Measurements from ENCODE around the gene PORCN. TPM values are rescaled to one million over a fixed set of nuclear protein-coding genes. Genes with fewer than 3 reads are reported as not detected.

PORCN gene
- total RNA-seq, 1 experiment from 2014 or later: 12.6 TPM

DNA sequence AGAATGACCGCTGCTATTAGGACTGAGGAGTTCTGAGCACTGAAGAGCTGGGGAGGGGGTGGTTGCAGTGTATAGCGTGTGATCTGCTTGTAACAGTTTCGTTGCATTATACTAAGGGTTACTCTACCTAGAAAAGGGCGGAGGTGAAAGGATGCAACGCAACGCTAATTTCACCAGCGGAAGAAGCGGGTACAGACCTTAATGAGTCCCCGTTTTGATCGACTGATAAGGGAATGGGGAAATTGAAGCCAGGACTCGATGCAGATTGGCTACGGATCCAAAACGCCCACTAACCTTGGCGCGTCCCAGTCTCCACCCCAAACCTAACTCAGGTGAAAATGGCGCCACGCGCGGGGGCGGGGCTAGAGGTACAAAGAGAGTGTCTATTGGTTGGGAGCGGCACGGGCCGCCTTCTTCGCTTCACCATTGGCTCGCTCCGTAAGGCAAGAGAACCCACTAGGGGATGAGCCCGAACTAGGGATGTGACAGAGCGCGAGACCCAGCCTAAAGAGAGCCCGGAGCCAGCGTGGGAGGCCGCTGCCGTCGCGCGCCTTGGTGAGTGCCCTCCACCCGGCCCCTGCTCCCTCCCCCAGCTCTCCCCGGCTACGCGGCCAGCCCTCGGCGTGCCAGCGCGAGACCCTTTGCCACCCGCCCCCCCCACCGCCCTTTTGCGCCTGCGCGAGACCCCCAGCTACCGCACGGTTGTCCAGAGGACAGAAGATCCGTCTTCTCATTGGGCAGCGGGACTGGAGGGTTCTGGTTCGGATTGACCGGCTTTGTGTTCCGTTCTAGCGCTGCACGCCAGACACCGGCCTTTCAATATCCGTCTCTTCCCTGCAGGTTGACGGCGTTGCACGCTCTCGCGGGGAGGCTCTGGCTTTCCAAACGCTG, 12.8 kb downstream of the PORCN start, which contains the start of gene EBP:
Gene EBP, plus strand, starts transcription at position 456 of the 891 bp plus-strand sequence. CDS start 1,964 bp downstream, outside the sequence.
- Histone ChIP-seq H3K9ac (ENCODE audit: extremely low read depth, insufficient read length, low read length) (peak within 1 kb of the TSS; percentile 84), H2BK120ac (ENCODE audit: low read depth, low read length, poor library complexity, severe bottlenecking) (no peak within 1 kb of the TSS), H3K14ac (ENCODE audit: insufficient read depth, low read length) (no peak within 1 kb of the TSS), H2BK5ac (ENCODE audit: insufficient read length, low read length) (no peak within 1 kb of the TSS), H4K8ac (replicated peaks; ENCODE audit: insufficient read length, low read depth, low read length) (no peak within 1 kb of the TSS), H4K5ac (ENCODE audit: insufficient read length, low read depth, low read length) (no peak within 1 kb of the TSS), H3K23ac (ENCODE audit: insufficient read length, low read depth, low read length) (no peak within 1 kb of the TSS), H4K20me1 (ENCODE audit: control insufficient read depth, insufficient read depth, insufficient read length) (no peaks in the 10 kb centered on the region), H3K79me1 (ENCODE audit: insufficient read depth, low read depth, low read length, poor library complexity, severe bottlenecking) (no peaks in the 10 kb centered on the region), H3K56ac (ENCODE audit: insufficient read length, low read depth, low read length) (no peak within 1 kb of the TSS), H2BK20ac (ENCODE audit: low read depth, low read length, poor library complexity, severe bottlenecking) (no peak within 1 kb of the TSS), H2AK5ac (ENCODE audit: insufficient read length, low read length) (no peak within 1 kb of the TSS), H3K4ac (ENCODE audit: low read depth, low read length) (no peak within 1 kb of the TSS), H3K4me2 (ENCODE audit: insufficient read depth, insufficient read length, low read length) (peak within 1 kb of the TSS; percentile 71), H2BK15ac (ENCODE audit: low read depth, low read length) (no peak within 1 kb of the TSS), H2AFZ (ENCODE audit: low read length) (no peak within 1 kb of the TSS), H3K9me3 (ENCODE audit: control insufficient read depth, low read depth, low read length) (peaks cover 27% of the 10 kb centered on the region), H3T11ph (ENCODE audit: low read length) (no peak within 1 kb of the TSS), H3K79me2 (ENCODE audit: insufficient read depth, low read length) (no peaks in the 10 kb centered on the region; the same call in 1 of the 2 replicates), H3K4me1 (ENCODE audit: insufficient read depth, low read length) (no peaks in the 10 kb centered on the region), H2BK12ac (ENCODE audit: insufficient read length, low read depth, low read length) (no peak within 1 kb of the TSS), H3K18ac (ENCODE audit: insufficient read length, low read depth, low read length) (no peak within 1 kb of the TSS), H3K27me3 (ENCODE audit: insufficient read depth, low read length) (no peaks in the 10 kb centered on the region), H4K91ac (ENCODE audit: insufficient read length, low read depth, low read length) (no peak within 1 kb of the TSS), H3K23me2 (ENCODE audit: insufficient read length, low read depth, low read length, poor library complexity, severe bottlenecking) (no peaks in the 10 kb centered on the region), H3K27ac (ENCODE audit: insufficient read length, low read depth, low read length) (peak within 1 kb of the TSS; percentile 34)
- WGBS (ENCODE audit: extremely low coverage, insufficient read length, low lambda C conversion rate): no CpG with 5 or more reads among the region's 66 CpGs
- peaks cover 11 to 31% (median 22%) of the 10 kb centered on the region in 3 experiments for H3K36me3 Mint-ChIP-seq (ENCODE audit: insufficient read depth in 1 of 3, low read depth in 3 of 3)
- peaks cover 8 to 11% of the 10 kb centered on the region in 2 experiments; a peak in 3 of 4 replicates for H3K4me1 Mint-ChIP-seq
- peaks cover 43 to 61% of the 10 kb centered on the region in 2 experiments for H3K9me3 Mint-ChIP-seq
- H3K4me3 Mint-ChIP-seq: peak within 1 kb of the TSS; percentile 83 to 92
- H3K27ac Mint-ChIP-seq: peak within 1 kb of the TSS; percentile 59 to 95 (median 93)
- peaks cover 2% of the 10 kb centered on the region; the same call in 1 of the 2 replicates for H3K27me3 Mint-ChIP-seq (ENCODE audit: low read depth)
- DNase-seq: peak; percentile 92
- no peak for TF ChIP-seq CTCF (conservative IDR thresholded peaks at IDR 0.05)

Measured in H9 (cell line).